Activated T-cell treated with anti-CD3 and anti-CD28 coated beads for 48 hours (primary cell): Measurements from ENCODE around the gene SLC48A1.
A peak's percentile ranks its signal among the peaks of the same experiment; 100 is the strongest.
"Not testable (repeated sequence)": the region's sequence is repeated elsewhere in the genome, so short reads cannot be mapped to it uniquely, and the experiment has no call there.

Experiments
- DNase-seq: peaks from one replicate; pipeline ENCODE4 v3.0.0-alpha.2; 2020; ENCODE audit warnings: low read depth

The SLC48A1 gene

GRCh38 chr12:47791351-47791746 lies 18.3 kb downstream of the SLC48A1 start:
- no peak for DNase-seq

DNA sequence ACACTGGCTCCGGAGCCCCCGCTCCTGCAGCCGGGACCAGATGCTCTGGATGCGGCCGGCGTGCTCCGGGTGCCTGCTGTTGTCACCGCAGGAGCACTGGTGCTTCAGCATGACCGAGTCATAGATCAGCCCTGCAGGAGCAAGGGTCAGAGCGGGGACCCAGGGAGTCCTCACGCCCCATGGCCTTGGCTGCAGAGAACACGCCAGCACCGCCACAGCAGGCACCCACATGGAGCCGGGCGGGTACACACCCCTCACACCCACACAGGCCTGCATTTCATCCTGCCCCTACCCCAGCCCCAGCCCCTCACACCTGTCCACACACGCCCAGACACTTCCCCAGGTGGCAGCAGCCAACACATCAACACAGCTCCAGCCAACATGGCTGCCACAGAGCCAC lies 18.8 kb downstream of the SLC48A1 start:
- no peak for DNase-seq

DNA sequence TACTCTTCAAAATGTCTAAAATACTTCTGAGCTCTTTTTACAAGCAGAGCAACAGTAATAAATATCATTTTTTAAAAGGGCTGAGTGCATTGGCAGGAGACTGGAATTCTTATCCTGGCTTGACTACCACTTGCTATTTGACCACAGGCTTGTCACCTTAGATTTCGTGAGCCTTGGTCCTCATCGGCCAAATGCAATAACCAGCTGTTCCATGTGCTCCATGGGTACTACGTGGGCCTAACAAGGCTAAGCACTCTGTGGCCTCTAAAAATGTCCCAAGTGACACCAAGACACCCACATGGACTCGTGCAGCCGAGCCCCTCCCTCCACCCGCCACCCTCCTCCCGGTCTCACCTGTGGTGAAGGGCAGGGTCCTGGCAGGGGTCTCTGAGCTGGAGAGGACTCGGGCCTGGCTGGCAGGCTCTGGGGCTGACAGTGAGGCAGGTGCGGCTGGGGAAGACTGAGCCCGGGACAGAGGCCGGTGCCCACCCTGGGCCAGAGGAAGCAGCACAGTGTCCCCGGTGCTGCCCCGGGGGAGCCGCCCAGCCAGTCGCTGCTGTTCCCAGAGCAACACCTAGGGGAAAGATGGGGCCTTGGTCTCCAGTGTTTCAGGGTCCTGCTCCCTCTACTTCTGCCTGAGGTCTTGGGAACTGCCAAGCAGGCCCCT lies 20.1 kb downstream of the SLC48A1 start:
- DNase-seq = no peak

DNA sequence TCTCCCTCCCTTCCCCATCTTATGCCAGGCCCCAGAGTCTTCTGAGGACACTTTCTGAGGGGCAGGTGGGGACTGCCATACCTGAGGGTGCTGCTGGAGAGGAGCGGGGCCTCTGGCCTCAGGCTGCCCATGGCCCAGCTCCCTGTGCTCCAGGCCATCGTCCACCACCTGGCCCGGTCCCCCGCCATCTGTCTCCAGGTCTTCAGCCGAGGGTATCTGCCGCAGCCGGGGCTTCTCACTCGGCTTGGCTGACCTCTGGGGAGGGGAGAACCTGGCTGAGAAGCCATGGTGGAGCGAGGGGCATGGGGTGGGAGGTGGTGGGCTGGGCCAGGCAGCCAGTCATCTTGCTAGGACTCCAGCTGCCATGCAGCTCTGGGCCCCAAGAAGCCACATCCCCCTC lies 21.6 kb downstream of the SLC48A1 start:
- DNase-seq = no peak

DNA sequence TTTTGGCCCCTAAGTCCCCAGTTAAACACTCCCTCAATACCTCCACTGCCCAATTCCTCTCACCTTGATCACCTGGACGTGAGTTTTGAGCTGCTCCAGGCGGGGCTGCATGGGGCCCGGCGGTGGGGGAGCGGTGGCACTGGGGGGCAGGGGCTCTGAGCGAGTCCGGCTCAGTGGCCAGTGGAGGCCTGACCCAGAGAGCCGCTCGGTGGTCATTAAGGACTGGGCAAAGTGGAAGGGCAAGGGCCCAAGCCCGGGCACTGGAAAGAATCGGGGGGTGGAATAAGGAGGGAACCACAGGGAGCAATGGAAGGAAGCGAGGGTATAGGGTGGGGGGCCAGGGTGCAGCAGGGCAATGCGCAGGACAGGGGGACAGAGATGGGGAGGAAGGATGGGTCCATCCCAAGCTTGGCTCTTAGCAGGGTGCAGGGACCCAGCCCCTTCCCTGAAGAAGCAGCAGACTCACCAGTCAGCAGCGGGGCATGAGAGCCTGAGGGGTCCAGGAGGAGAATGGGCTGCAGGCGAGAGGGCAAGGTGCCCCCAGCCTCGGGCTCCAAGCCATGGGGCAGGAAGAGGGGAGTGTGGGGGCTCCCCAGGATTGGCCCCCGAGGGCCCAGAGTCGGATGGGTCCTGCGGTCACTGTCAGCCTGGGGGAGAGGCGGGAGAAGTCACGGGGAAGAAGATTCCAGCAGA lies 22.2 kb downstream of the SLC48A1 start:
- DNase-seq = no peak

- no peak for DNase-seq
Measured at GRCh38 chr12:47795814-47796411, 22.9 kb downstream of the SLC48A1 start.

DNA sequence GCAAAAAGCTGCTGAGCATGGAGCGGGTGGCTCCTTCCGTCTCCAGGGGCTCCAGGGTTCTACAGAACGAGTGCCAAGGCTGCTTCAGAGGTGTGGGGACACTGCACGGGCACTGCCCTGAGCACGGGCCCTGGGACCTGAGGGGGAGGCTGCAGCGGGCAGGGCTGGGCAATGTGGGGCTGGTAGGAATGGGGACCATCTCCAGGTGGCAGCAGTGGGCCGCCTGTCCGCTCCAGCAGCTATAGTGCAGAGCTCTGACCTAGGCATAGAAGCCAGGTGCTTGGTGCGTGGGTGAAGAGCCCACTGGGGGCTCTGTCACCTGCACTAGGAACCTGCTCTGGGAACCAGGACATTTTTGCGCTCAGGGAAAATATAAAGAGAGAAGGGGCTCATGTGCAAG lies 24.4 kb downstream of the SLC48A1 start:
- DNase-seq = no peak

DNA sequence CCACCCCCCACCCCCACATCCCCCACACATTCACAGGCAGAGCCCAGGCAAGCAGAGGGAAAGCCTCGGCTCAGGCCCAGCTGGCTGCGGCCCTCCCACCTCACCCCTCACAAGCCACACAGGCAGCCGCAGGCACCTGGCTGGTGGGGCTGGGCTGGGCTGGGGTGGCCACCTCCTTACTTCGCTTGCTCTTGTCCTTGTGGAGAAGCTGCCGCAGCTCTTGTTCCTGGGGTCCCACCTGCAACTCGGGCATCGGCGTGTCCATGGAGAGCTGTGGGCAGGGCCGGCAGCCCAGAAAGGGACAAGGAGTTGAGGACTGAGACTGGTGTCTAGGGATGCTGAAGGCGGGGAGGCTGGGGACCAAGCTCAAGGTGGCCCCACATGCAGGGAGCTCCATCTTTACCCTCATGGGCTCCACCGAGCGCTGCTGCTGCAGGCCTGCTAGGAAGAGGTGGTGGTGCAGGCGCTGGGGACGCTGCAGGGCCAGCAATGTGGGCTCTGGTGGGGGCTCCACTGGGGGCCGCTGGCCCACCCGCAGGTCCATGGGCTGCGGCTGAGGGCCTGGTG lies 25.4 kb downstream of the SLC48A1 start:
- DNase-seq = no peak

DNA sequence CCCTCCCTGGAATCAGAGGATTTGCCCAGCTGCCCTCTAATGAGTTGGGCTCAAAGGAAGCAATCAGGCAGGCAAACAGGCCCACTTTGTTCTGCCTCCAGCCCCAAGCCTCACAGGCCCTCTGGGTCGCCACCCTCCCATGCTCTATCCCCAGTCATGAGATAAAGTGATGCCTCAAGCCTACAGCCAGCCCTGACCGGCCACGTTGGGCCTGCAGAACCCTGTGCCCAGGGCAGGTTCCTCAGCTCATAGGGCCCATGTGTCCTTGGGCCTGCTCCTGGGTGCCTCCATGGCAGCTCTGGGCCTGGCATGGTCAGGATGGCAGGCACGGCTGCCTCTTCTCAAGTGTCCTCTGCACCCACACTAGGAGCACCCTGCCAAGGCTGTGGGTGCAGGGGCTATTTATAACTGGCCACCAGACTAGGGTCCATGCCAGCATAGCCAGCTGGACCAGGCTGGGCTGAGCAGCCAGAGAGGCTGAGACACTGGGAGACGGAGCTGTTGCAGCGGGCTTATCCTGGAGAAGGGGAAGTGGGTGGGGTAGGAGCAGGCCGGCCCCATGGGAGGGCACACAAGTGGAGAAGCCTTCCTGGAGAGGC lies 26.4 kb downstream of the SLC48A1 start:
- DNase-seq = no peak

- no peak for DNase-seq
Measured at GRCh38 chr12:47800582-47800981, 27.5 kb downstream of the SLC48A1 start.

DNA sequence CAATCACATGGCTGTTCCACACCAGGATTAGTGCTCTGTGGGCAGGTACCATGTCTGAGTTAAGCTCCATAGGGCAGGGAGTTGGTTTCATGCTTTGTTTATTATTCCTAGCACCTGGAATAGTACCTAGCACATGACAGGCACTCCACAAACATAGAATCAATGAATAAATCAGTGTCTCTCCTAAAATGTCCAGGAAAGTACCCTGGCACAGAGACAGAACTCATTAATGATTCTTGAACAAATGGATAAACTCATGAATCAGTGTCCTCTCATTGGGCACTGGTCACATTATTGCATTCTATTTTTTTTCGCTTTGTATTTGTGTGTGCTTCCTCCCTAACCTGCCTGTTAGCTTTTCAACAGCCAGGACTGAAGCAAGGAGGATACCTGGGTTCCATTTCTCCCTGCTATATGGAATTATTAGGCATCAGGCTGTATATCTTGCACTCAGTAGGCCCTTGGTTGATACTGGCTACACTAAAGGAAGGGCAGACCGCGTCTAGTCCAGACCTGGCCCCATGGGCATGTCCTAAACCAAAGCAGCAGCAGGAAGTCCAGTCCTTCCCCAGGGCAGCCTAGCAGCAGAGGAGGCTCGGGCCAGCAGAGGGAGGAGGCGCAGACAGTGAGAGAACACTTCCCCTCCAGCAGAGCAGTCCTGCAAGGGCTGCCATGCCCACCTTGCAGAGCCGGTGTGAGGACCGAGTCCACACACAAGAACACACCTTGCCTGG lies 28.3 kb downstream of the SLC48A1 start:
- no peak for DNase-seq

GRCh38 chr12:47801904-47802246 lies 28.8 kb downstream of the SLC48A1 start:
- no peak for DNase-seq

GRCh38 chr12:47802312-47802711 lies 29.3 kb downstream of the SLC48A1 start:
- no peak for DNase-seq

GRCh38 chr12:47803191-47803875 lies 30.3 kb downstream of the SLC48A1 start:
- DNase-seq = no peak

GRCh38 chr12:47804171-47804570 lies 31.1 kb downstream of the SLC48A1 start:
- no peak for DNase-seq

GRCh38 chr12:47805417-47805816 lies 32.4 kb downstream of the SLC48A1 start:
- no peak for DNase-seq

DNA sequence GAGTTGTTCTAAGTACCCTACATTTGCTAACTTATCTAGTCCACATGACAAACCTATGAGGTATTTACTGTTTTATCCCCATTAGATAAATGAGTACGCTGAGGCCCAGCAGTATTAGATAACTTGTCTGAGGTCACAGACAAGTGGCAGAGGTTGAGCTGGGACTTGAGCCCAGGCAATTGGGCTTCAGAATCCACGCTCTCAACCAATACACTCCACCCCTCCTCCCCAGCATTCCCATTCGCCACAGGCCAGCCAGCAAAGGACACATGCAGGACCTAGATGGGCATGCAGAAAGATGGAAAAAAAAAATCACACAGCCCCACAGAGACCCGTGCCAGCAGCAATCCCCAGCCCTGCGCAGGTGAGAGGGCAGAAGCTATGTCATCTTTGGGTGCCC lies 34.3 kb downstream of the SLC48A1 start:
- no peak for DNase-seq

- peak; percentile 75 for DNase-seq
Measured at GRCh38 chr12:47808050-47808449, 35.0 kb downstream of the SLC48A1 start.

DNA sequence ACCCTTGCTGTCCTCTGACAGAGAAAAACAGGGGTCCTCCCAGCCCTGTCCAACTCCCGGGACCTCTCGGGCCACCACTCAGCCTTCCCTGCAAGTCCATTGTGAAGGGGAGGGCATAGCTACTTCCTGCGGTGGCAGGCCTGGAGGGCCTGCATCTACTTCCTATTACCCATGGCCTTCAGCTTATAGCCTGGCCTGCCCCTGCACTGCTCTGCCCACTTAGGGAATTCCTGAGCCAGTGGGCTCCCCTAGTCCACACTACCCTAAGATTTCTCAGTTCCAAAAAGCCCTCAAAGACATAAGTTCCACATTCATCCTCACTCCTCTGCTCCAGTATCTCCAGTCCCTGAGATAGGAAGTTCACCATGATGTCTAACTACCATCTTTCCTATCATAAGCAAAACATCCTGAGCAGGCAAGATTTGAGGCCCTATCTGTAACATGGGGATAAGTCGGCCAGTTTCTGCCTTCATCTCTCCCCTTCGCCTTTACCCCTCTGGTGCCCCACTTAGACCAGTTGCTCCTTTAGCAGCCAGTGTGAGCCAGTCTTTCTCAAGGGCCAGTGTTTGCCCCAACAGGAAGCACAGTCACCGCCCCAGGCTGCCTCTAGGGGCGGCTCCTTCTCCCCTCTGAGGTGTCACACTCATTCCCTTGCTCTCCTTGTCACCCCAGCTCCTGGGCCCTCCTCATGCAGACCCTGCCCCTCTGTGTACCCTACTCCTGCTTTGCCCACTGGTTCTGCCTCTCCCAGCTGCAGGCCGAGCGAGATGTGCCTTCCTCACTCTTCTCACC lies 35.7 kb downstream of the SLC48A1 start:
- DNase-seq = peak; percentile 68

- DNase-seq = not testable (repeated sequence)
Measured at GRCh38 chr12:47809518-47809917, 36.5 kb downstream of the SLC48A1 start.

DNA sequence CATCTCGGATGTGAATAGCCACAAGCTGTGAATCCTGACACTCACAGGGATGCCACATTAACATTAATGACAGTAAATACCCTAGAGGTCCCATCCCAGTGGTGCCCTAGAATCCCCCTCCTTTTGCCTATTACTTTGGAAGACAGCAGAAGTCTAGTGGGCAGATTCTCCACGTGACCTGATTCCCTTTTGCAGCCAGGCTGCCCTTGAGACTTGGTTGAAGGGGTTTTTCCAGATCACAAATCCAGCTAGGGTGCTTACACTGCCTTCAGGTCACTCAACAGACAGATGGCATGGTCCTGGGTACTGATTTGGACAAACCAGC lies 38.0 kb downstream of the SLC48A1 start:
- no peak for DNase-seq
